ENCODE results near the gene LMO7. TPM values are rescaled to one million over a fixed set of nuclear protein-coding genes. Genes with fewer than 3 reads are reported as not detected.

Gene LMO7
- total RNA-seq, 1 experiment from 2014 or later: 20.4 TPM

DNA sequence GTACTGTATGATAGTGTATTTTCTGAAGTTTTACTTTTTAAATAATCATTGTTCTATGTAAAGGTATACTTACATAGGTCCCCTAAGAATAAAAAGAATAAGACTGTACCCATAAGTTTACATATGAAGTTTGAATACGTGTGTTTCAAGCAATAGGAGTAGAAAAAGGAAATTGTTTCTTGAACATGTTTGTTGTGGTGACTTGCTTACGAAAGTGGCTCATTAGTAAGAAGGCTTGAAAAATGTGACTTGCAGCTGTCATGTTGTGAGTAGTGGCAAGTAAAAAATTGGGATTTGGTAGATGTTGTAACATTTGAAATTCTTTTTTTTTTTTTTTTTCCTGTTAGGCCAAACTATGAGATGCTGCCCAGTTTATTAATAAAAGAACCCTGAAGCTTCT, 203.3 kb downstream of the LMO7 start:
- no peak overlapping the region for H2BK15ac ChIP-seq (ENCODE audit: low read depth, low read length)
- no peaks in the 10 kb centered on the region for H3K79me2 ChIP-seq (ENCODE audit: insufficient read depth, low read length)
- no peak overlapping the region for H3K4me2 ChIP-seq (ENCODE audit: insufficient read depth, insufficient read length, low read length)
- no peak overlapping the region for H2BK120ac ChIP-seq (ENCODE audit: low read depth, low read length, poor library complexity, severe bottlenecking)
- no peak overlapping the region for H3T11ph ChIP-seq (ENCODE audit: low read length)
- H3K4me1 Mint-ChIP-seq: 0 out of 4 replicates have a peak, but pooled peaks cover 0 to 4% of the 10 kb centered on the region in 2 experiments
- no peak overlapping the region for H3K4ac ChIP-seq (ENCODE audit: low read depth, low read length)
- no peak overlapping the region for H3K27ac ChIP-seq (ENCODE audit: insufficient read length, low read depth, low read length)
- H4K91ac ChIP-seq (ENCODE audit: insufficient read length, low read depth, low read length): no peak overlapping the region
- H3K23me2 ChIP-seq (ENCODE audit: insufficient read length, low read depth, low read length, poor library complexity, severe bottlenecking): no peaks in the 10 kb centered on the region
- H3K27me3 ChIP-seq (ENCODE audit: insufficient read depth, low read length): no peaks in the 10 kb centered on the region
- no peaks in the 10 kb centered on the region for H3K79me1 ChIP-seq (ENCODE audit: insufficient read depth, low read depth, low read length, poor library complexity, severe bottlenecking)
- H3K9ac ChIP-seq (ENCODE audit: extremely low read depth, insufficient read length, low read length): no peak overlapping the region
- no peak overlapping the region for H4K8ac ChIP-seq (replicated peaks; ENCODE audit: insufficient read length, low read depth, low read length)
- peaks cover 13 to 29% (median 18%) of the 10 kb centered on the region in 3 experiments for H3K36me3 Mint-ChIP-seq (ENCODE audit: insufficient read depth in 1 of 3, low read depth in 3 of 3)
- TF ChIP-seq, protein P1, sequence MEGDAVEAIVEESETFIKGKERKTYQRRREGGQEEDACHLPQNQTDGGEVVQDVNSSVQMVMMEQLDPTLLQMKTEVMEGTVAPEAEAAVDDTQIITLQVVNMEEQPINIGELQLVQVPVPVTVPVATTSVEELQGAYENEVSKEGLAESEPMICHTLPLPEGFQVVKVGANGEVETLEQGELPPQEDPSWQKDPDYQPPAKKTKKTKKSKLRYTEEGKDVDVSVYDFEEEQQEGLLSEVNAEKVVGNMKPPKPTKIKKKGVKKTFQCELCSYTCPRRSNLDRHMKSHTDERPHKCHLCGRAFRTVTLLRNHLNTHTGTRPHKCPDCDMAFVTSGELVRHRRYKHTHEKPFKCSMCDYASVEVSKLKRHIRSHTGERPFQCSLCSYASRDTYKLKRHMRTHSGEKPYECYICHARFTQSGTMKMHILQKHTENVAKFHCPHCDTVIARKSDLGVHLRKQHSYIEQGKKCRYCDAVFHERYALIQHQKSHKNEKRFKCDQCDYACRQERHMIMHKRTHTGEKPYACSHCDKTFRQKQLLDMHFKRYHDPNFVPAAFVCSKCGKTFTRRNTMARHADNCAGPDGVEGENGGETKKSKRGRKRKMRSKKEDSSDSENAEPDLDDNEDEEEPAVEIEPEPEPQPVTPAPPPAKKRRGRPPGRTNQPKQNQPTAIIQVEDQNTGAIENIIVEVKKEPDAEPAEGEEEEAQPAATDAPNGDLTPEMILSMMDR (conservative IDR thresholded peaks at IDR 0.05): no peak
- no peak overlapping the region for H3K18ac ChIP-seq (ENCODE audit: insufficient read length, low read depth, low read length)
- H3K9me3 Mint-ChIP-seq: peaks cover 4 to 5% of the 10 kb centered on the region in 2 experiments; a peak in 4 of 5 replicates
- no peak overlapping the region for H2BK20ac ChIP-seq (ENCODE audit: low read depth, low read length, poor library complexity, severe bottlenecking)
- H2AFZ ChIP-seq (ENCODE audit: low read length): no peak overlapping the region
- H3K4me1 ChIP-seq (ENCODE audit: insufficient read depth, low read length): no peaks in the 10 kb centered on the region
- no peak overlapping the region for H2BK12ac ChIP-seq (ENCODE audit: insufficient read length, low read depth, low read length)
- H3K27me3 Mint-ChIP-seq (ENCODE audit: low read depth): no peaks in the 10 kb centered on the region
- H2AK5ac ChIP-seq (ENCODE audit: insufficient read length, low read length): no peak overlapping the region
- H3K23ac ChIP-seq (ENCODE audit: insufficient read length, low read depth, low read length): no peak overlapping the region
- no peaks in the 10 kb centered on the region for H4K20me1 ChIP-seq (ENCODE audit: control insufficient read depth, insufficient read depth, insufficient read length)
- no peak for DNase-seq
- H3K4me3 Mint-ChIP-seq: no peak overlapping the region
- WGBS (ENCODE audit: extremely low coverage, insufficient read length, low lambda C conversion rate): no CpG with 5 or more reads among the region's 2 CpGs
- no peak overlapping the region for H3K14ac ChIP-seq (ENCODE audit: insufficient read depth, low read length)
- H3K27ac Mint-ChIP-seq: no peak overlapping the region
- H3K56ac ChIP-seq (ENCODE audit: insufficient read length, low read depth, low read length): no peak overlapping the region
- no peak overlapping the region for H2BK5ac ChIP-seq (ENCODE audit: insufficient read length, low read length)
- H3K9me3 ChIP-seq (ENCODE audit: control insufficient read depth, low read depth, low read length): no peaks in the 10 kb centered on the region
- no peak overlapping the region for H4K5ac ChIP-seq (ENCODE audit: insufficient read length, low read depth, low read length)
